Measurements from ENCODE around the gene KCNK3. TPM values are rescaled to one million over a fixed set of nuclear protein-coding genes. Genes with fewer than 3 reads are reported as not detected.
"Not testable (repeated sequence)": the region's sequence is repeated elsewhere in the genome, so short reads cannot be mapped to it uniquely, and the experiment has no call there.

KCNK3 gene
- total RNA-seq, 1 experiment from 2014 or later, result not detected

DNA sequence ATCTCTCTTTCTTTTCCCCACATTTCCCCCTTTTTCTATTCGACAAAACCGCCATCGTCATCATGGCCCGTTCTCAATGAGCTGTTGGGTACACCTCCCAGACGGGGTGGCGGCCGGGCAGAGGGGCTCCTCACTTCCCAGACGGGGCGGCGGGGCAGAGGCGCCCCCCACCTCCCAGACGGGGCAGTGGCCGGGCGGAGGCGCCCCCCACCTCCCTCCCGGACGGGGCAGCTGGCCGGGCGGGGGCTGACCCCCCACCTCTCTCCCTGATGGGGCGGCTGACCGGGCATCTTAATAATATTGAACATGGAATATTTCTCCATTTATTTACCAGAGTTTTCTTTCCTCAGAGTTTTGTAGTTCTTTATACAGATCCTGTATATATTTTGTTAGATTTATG, 27.2 kb upstream of the KCNK3 start:
- not testable (repeated sequence) for DNase-seq (ENCODE audit: low read depth)

DNA sequence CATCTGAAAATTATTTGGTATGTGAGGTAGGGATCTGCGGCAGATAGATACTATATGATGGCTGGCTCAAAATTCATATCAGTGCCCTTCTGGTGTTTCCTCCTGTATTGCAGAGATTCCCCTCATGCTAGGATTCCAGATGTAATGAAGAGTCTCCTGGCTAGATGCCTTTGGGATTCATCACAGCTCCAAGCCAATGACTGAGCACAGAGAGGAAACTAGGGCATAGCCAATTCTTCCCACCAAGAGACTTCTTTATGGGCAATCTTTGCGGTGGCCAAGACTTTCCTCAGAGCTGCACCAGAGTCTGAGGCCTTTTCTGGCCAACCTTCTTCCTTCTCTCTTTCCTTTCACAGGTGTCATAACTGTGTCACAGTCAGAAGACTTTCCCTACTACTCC, 25.9 kb upstream of the KCNK3 start:
- no peak for DNase-seq (ENCODE audit: low read depth)

DNA sequence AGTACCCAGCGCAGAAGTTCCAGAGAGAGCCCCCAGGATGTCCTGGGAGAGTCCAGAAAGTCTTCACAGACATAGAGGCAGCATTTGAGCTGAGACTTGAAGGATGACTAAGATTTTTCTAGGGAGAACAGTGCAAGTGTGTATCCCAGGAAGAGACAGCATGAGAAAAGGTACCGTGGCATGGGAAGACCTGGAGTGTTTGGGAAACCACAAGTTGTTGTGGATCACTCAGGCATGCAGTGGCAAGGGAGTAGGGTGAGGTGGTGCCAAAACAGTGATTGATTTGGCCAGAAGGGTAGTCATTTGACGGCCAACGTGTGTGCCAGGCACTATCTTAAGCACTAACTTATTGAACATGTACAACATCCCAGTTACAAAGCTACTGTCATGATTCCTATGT, 24.5 kb upstream of the KCNK3 start:
- DNase-seq (ENCODE audit: low read depth), result no peak

DNA sequence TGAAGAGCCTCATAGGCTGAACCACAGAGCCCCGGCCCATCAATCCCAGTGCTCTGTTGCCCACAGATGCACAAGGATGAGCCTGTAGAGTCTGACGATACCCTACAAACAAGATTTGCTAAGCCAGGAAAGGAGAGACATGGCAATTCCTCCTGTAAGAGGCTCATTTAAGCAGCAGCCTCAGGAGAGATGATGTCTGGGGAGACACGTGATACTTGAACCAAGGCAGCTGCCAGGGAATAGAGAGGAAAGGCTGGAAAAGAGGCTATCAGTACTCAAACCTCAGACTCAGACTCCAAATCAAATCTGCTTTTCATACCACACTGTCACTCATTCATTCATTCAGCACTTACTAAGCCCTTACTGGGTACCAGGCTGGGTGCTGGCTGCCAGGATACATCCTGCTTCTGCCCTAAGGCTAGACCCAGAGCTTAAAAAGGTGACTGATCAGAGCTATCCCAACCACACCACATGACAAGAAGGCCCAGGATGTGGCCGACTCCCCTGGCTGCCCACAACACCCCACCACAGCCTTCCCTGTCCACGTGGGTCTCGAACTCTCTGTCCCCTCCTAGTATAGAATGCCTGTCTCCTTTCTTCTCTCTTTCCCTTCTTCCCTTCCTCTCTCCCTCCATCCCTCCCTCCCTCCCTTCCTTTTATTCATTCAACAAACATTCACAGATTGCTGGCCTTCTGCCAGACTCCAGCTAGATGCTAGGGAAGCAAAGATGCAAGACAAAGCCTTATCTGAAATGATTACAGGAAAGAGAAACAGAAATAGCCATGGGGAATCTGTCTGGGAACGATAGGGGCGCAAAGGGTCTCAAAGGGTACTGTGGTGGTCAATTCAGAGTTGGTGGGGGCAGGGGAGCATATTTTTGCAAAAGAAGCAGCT, 23.4 kb upstream of the KCNK3 start:
- DNase-seq (ENCODE audit: low read depth), result no peak

DNA sequence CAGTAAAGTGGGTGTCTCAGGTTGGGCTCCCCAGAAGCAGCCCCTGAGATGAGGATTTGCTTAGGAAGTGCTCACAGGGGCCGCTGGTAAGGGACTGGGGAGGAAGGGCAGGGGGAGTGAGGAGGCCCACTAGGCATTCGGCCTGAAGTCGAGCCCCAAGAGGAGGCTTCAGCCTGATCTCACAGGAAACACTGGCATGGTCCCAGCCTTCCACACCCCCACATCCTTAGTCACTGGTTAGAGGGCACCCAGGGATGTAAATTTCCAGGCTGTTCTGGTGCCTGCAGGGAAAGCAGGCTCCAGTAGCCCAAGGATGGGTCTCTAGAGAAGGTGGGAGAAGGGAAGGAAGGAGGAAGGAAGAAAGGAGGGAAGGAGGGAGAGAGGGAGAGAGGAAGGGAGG, 22.4 kb upstream of the KCNK3 start:
- DNase-seq (ENCODE audit: low read depth), result no peak

DNA sequence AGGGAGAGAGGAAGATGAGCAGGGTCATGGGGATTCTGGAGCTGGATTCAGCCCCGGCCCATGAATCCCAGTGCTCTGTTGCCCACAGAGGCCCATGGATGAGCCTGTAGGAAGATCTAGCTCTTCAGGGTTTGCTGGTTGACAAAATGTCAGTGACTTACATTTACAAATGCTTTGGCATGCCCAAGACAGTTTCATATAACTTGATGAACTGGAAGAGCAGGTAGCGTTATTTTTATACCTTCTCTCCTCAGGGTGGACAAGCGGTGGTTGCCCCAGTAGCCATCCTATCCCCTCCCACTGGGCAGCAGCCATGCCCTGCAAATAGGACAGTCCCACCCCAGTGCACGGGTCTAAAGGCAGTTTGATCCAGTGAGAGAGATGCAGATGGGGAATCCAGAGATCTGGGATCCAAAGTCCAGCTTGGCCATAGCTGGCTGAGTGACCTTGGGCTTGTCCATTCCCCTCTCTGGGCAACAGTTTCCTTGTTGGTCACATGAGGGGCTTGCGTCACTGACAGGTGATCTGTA, 21.5 kb upstream of the KCNK3 start:
- no peak for DNase-seq (ENCODE audit: low read depth)

DNA sequence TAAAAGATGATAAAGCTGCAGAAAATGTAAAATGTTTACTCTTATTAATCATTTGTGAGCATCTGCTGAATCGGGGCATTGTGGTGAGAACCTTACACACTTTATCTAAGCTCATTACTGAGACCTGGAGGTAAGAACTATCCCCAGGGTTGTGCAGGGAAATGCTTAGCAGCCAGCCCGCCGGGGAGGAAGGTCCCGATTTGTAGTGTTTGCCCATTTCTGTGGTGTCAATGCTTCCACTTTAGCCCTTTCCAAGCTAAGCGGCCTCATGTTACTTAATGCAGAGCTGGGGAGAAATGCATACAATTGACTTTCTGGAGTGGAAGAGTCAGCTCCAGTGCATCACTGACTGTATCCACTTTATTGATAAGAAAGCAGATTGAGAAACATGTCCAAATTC, 20.8 kb upstream of the KCNK3 start:
- no peak for DNase-seq (ENCODE audit: low read depth)

DNA sequence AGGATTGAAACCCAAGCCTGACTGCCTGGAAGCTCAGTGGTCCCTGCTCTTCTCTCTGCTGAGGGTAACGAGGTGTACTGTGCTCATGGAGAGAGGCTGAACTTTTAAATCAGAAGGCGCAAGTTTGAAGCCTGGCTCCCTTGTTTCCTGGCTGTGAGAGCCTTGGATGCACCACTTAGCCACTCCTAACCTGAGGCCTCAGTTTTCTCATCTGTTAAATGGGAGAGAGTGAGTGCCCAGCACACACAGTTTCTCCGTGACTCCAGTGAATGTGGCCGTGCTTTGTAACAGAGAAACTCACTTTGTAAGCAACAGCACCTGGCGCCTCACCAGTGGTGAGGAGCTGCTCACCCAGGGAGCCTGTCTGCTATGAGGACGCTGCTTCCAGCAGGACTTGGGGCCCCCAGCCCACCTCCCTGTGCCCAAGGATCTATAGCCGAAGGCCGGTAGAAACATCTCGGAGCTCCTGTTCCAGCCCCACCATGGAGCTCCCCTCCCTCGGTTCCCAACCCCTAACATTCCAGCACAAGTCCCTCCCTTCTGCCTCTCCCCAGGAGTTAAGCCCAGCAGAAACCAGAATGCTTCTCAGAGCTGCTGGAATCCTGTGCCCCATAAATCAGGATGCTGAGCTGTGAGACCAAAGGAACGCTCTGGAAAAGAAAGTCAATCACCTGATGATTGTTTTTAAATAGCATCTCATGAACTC, 20.3 kb upstream of the KCNK3 start:
- no peak for DNase-seq (ENCODE audit: low read depth)

DNA sequence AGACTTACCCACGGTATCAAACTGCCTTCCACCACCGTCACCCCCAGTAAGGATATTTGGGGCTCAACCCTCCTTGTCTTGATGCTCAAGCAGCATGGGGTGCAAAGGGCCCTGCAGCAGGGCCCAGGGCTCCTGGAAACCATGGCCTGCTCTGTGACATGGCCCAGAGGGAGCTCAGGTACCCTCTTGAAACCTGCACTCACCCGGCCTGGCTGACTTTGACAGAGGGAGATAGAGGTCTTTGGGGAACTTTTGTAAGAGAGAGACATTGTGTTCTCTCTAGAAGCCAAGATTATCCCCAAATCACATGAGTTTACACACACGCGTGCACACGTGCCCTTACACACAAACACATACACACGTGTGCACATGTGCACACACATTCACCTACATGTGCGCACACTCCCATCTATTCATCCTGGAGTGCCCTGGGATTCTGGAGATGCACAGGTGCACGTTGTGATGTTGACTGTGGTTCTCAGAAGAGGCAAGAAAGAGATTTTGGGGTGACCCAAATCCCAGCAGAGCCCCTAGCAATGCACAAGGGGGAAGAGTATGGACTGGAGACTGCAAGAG, 19.6 kb upstream of the KCNK3 start:
- DNase-seq (ENCODE audit: low read depth), result no peak

DNA sequence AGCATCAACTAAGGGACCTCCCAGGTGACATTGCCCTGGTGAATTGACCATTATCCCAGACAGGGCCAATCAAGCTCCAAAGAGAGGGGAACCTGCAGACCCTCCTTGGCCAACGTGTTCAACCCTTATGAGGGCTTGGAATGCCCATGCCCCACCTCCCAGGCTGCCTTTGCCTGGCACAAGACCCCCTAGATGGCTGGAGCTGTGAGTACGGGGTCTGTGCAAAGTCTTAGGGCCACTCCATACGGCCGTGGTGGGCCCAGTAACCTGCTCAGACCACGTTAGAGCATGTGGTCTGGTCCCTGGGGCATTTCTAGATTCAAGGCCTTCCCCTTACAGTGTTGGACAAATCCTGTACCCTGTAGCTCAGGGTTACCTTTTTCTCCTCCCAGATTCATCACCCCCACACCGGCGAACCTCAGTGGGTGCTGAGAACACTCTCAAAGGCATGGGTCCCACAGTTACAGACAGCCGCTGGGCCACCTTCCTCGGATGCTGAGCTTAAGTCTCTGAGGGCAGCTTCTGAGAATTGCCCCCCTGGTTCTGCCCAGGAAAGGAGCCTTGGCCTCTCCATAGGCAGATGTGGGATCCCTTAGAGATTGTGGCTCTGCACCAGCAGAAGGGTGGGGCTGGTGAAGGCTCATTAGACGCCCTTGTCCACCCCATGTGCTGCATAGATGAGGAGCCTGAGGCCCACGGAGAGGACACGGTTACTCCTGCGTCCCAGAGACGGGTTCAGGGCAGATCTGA, 18.3 kb upstream of the KCNK3 start:
- no peak for DNase-seq (ENCODE audit: low read depth)

DNA sequence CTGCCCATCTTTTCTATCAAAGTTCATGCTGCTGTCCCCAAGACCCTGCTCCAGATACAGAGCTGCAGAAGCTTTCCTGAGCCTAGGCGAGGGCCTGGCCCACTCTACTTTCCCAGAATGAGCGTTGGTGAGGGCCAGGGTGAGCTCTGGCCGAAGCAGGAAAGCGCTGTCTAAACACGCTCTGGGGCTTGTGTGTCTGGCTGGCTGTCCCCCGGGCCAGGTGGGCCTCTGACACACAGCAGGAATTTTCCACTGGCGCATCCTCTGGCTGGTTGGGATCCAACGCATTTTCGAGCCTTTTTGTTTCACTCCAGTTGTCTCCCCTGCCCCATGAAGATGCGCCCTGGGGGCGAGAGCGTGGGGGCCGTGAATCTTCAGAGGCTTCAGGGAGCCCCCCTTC, 17.8 kb upstream of the KCNK3 start:
- no peak for DNase-seq (ENCODE audit: low read depth)

DNA sequence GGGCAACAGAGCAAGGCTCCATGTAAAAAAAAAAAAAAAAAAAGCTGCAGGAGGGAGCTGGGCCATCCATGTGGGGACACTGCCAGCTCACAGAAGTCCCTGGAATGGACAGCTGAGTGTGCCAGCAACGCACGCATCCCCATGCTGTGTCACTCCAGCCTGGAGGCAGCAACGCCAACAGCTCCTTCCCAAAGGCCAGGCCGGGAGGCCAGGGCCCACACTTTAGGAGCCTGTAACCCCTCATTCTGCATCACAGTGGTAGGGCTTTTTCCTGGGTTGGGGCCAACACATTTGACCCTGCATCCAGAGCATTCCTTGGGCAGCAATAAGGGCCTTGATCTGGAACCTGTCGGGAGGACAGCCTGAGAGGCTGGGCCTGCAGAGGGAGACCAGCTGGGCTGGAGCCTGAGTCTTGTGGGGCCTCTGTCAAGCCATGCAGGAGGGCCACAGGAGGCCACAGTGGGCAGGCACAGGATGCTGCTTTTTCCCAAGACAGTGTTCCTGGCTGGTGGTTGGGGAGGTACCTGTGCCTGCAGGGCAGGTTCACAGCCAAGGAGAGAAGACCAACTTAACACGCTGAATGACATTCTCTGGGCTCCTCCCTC, 16.8 kb upstream of the KCNK3 start:
- no peak for DNase-seq (ENCODE audit: low read depth)

DNA sequence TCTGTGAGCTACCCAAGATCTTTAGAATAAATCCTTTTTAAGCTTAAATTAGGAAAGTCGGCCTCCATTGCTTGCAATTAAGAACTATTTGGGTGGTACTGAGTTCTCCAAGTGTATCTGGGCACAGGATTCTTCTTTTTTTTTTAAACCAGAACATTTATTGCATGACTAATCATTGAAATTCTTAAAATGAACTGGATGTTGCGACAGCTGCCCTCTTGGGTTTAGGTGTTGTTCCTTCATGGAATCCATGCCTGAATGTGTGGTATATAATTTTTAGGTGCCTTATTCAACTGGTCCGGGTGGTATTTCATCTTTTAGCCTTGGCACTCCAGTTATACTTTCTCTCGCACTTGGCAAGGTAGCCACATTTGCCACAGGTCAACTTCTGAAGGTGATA, 14.5 kb upstream of the KCNK3 start:
- DNase-seq (ENCODE audit: low read depth), result no peak

DNA sequence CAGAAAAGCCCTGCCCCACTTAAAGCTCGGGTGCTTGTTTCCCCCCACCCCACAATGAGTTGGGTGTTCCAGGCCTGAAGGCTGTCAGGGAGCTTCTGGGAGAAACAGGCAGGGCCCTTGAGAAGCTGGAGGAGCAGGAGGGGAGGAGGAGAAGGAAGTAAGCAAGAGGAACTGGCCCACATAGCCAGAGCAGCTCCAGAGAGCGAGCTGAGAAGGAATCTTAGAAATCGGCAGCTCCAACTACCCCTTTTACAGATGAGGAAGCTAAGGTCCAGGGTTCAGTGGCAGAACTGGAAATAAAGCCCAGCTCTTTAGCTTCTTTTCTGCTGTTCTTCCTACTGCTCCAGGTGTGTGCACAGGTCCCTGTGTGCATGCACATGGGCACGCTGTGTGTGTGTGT, 12.7 kb upstream of the KCNK3 start:
- no peak for DNase-seq (ENCODE audit: low read depth)

DNA sequence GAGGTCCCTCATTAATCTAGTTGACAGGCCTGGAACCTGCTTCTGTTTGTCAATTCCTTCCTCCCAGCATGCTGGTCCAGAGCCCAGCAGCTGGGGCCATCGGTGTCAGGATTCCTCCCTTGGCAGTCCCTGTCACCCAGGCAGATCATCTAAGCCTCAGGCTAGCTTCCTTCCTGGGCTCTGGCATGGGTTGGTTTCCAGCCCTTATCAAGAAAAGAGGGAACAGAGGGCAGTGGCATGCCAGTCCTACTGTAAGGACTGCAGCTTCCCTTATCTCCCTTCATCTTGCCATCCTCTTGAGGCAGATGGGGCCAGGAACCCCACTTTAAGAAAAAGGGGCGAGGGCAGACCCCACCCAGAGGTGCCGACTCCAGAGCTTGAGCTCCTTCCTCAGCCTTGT, 10.9 kb upstream of the KCNK3 start:
- DNase-seq (ENCODE audit: low read depth), result no peak

DNA sequence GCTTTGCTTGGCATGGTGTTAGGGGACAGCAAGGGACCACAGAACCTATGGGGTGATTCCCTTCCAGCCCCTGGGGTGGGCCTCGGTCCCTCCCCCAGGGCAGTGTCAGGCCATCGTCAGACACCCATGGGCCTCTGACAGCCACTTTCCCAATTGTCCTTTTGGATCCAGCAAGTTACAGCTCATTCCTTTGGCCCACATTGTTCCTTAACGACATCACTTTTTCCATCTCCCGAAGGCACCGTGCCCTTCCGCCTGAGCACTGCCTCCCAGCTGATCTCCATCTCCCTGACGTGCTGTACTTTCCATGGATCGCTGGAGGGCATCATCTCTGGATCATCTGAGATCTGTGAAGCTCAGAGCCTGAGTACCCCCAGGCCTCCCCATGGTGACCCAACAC, 10.4 kb upstream of the KCNK3 start:
- no peak for DNase-seq (ENCODE audit: low read depth)

DNA sequence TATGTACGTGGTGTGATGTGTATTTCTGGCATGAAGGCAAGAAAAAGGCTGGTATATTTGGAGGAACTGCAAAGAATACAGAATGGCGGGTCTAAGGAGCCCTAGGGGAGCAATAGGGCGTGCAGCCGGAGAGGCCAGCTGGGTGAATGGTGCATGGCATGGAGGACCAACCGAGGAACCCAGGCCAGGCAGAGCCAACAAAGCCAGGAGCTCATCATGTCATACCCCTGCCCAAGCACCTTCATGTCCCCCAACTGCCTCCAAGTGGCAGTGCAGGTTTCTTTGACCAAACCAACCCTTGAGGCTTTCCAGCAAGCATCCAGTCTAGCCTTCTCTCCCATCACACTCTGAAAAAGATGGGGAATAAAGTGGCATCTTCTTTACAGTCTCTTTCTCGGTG, 8.9 kb upstream of the KCNK3 start:
- DNase-seq (ENCODE audit: low read depth), result no peak

DNA sequence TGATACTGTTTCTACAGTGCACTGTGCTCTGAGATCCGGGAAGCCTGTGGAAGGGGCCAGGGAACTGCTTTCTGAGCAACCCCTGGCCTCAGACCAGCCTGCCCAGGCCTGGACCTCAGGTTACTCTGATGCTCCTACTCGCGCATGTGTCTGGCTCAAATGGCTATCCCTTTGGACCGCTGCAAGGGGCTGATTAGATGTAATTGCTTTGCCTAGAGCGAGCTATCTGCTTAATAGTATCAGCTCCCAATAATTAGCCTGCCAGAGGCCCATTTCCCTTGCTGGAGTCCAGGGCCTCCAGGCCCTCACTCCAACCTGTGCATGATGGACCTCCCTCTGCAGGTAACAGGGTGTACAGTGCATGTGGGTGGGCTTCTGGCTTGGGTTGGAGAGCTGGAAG, 7.2 kb upstream of the KCNK3 start:
- no peak for DNase-seq (ENCODE audit: low read depth)

DNA sequence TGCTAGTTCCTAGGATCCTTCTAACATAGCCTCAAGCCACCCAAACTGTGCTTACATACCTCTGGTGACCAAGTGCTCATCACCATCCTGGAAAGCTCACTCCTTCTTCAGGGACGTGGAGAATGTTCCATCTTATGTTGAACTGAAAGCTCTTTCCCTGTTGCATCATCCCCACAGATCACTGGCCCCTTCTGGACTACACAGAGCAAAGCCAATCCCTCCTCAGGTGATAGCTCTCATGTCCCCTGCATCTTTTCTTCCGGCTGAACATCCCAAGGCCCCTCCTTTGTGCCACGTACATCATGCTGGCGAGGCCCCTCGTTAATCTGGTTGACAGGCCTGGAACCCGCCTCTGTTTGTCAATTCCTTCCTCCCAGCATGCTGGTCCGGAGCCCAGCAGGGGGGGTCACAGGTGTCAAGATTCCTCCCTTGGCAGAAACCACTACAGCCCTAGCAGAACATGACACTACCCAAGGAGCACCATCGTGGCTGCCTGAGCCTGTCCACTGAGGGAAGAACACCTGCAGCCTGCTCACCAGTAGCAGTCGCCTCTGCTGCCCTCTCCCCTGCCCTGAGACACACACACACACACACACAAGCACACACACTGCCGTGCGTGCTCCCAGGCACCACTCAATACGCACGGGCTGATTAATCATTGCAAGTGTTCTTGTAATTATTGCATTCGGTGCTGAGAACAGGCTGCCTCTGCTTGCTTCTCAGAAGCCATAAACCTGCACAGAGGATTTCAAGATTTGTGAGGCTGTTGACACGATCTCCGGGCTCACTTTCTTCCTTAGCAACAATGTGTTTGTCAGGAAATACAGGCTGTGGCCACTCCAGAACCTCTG, 6.3 kb upstream of the KCNK3 start:
- DNase-seq (ENCODE audit: low read depth), result no peak

DNA sequence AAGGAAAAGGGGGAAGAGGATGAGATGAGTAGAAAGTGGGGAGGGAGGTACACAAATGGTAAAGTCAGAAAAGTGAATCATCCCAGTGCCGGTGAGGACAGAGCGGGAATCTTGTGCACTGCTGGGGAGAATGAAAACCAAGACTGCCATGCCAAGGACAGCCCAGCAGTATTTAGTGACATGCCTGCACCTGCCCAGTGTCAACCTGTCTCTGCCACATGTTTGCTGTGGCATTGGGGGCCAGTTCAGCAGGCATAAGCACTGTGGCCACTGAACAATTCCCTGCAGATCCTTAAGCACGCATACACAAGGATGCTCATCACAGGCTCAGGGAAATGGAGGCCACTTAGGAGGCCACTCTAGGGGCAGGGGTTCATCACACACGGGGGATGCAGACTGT, 5.2 kb upstream of the KCNK3 start:
- no peak for DNase-seq (ENCODE audit: low read depth)
